Endothelial cell of umbilical vein (primary cell): ENCODE measurements around the gene GPR137. TPM values are rescaled to one million over a fixed set of nuclear protein-coding genes. Genes with fewer than 3 reads are reported as not detected.

Experiments used
- BruUV-seq: library from RNA; stranded (reverse); fragments of 400-500 nt; replicated peaks from 2 replicates; lab custom pipeline; 2021; lab: Mats Ljungman, UMichigan
- CTCF ChIA-PET: fragments of 300-600, 350-600 bp; sonication (Branson Sonifier 250); formaldehyde crosslinking; loops from one replicate; lab custom pipeline; 2021; ENCODE audit warnings: antibody characterized with exemption, inconsistent platforms; lab: Charles Lee
- POLR2A ChIA-PET: fragments of 300-600, 350-600 bp; sonication (Branson Sonifier 250); formaldehyde crosslinking; loops from one replicate; lab custom pipeline; 2021; ENCODE audit warnings: antibody characterized with exemption, inconsistent platforms; lab: Charles Lee
- DNase-seq: peaks from one replicate; pipeline ENCODE4 v3.0.0-alpha.2; 2011; ENCODE audit warnings: low read depth, low spot score
- FAIRE-seq: peaks from 2 replicates; lab custom pipeline; 2011; peaks lifted over from hg19 to GRCh38; lab: Jason Lieb, UNC
- H2AFZ ChIP-seq: 2 replicates; pipeline ENCODE4 v1.6.0; 2012; ENCODE audit warnings: low read depth, low read length, control low read depth, inconsistent platforms
- H3K27ac ChIP-seq: 2 replicates; pipeline ENCODE4 v1.5.1; 2011; ENCODE audit warnings: low read depth, mild to moderate bottlenecking, control low read depth, low read length, moderate library complexity; ENCODE audit not compliant: insufficient read depth
- H3K27me3 ChIP-seq, 2 experiments: 2 replicates each; pipeline versions ENCODE4 v1.6.0 to v1.6.1; 2011; ENCODE audit warnings: low read length in 2 of 2, mixed read lengths in 1 of 2; ENCODE audit not compliant: control insufficient read depth in 2 of 2, insufficient read depth in 2 of 2
- H3K36me3 ChIP-seq, 2 experiments: 2 replicates in 1 of 2; 3 replicates in 1 of 2; pipeline ENCODE4 v1.5.1; 2011; ENCODE audit warnings: low read length in 2 of 2, mild to moderate bottlenecking in 1 of 2, moderate library complexity in 1 of 2; ENCODE audit not compliant: control insufficient read depth in 2 of 2, insufficient read depth in 2 of 2; ENCODE audit errors: extremely low read depth in 1 of 2
- H3K4me1 ChIP-seq: 3 replicates; pipeline ENCODE4 v1.5.1; 2011; ENCODE audit warnings: mild to moderate bottlenecking, low read length; ENCODE audit not compliant: control insufficient read depth, insufficient read depth; ENCODE audit errors: extremely low read depth
- H3K4me2 ChIP-seq: 2 replicates; pipeline ENCODE4 v1.6.1; 2011; ENCODE audit warnings: low read length, control low read depth, mixed read lengths; ENCODE audit not compliant: insufficient read depth
- H3K4me3 ChIP-seq, 3 experiments: fragments of 200-600 bp in 1 of 3; sonication (generic), shearing (Covaris generic) in 1 of 3; replicated peaks in 1 of 3; 2 replicates each; pipeline ENCODE4 v1.5.1; 2011 to 2016; ENCODE audit warnings: control low read depth in 3 of 3, low read length in 3 of 3, mild to moderate bottlenecking in 2 of 3, inconsistent platforms in 1 of 3, low read depth in 1 of 3, moderate library complexity in 1 of 3; ENCODE audit not compliant: insufficient read depth in 1 of 3
- H3K79me2 ChIP-seq: 2 replicates; pipeline ENCODE4 v1.6.0; 2012; ENCODE audit warnings: low read length, inconsistent platforms; ENCODE audit not compliant: control insufficient read depth, insufficient read depth
- H3K9ac ChIP-seq: replicated peaks from 2 replicates; pipeline ENCODE3; 2011; ENCODE audit warnings: low read length, control low read depth; ENCODE audit not compliant: insufficient read depth; ENCODE audit errors: extremely low read depth
- H3K9me1 ChIP-seq: replicated peaks from 3 replicates; pipeline ENCODE4 v1.6.0; 2011; ENCODE audit warnings: mild to moderate bottlenecking, low read length; ENCODE audit not compliant: control insufficient read depth, insufficient read depth; ENCODE audit errors: extremely low read depth
- H3K9me3 ChIP-seq: replicated peaks from 2 replicates; pipeline ENCODE4 v1.5.1; 2012; ENCODE audit warnings: low read length, inconsistent platforms; ENCODE audit not compliant: control insufficient read depth, insufficient read depth
- H4K20me1 ChIP-seq: replicated peaks from 2 replicates; pipeline ENCODE3; 2011; ENCODE audit warnings: mild to moderate bottlenecking, low read length; ENCODE audit not compliant: control insufficient read depth, insufficient read depth; ENCODE audit errors: extremely low read depth
- EZH2 ChIP-seq: IDR thresholded peaks from 2 replicates; pipeline ENCODE4 v1.6.1; 2012; ENCODE audit warnings: borderline replicate concordance, low read depth, mild to moderate bottlenecking, moderate library complexity, low read length, inconsistent platforms; ENCODE audit not compliant: severe bottlenecking
- FOS ChIP-seq: IDR thresholded peaks from 2 replicates; pipeline ENCODE4 v1.6.1; 2011; ENCODE audit warnings: mild to moderate bottlenecking, low read length, moderate library complexity, borderline replicate concordance; ENCODE audit not compliant: insufficient read depth
- GATA2 ChIP-seq: IDR thresholded peaks from 2 replicates; pipeline ENCODE4 v1.7.0; 2011; ENCODE audit warnings: low read depth, mild to moderate bottlenecking, moderate library complexity, mixed read lengths, low read length; ENCODE audit not compliant: insufficient read length, insufficient read depth
- JUN ChIP-seq: IDR thresholded peaks from 2 replicates; pipeline ENCODE4 v1.6.1; 2011; ENCODE audit warnings: borderline replicate concordance, low read depth; ENCODE audit not compliant: insufficient read length, insufficient read depth
- MYC ChIP-seq: IDR thresholded peaks from one replicate; pipeline ENCODE4 v1.6.1; 2011; ENCODE audit warnings: mild to moderate bottlenecking, low read depth, low read length
- POLR2A ChIP-seq: IDR thresholded peaks from 2 replicates; pipeline ENCODE4 v1.6.1; 2012; ENCODE audit warnings: low read depth, mild to moderate bottlenecking, control low read depth, low read length
- POLR2AphosphoS5 ChIP-seq: IDR thresholded peaks from 2 replicates; pipeline ENCODE4 v1.6.1; 2012; ENCODE audit warnings: low read depth, mild to moderate bottlenecking, control low read depth, low read length, moderate library complexity; ENCODE audit not compliant: insufficient read depth
- dilution Hi-C: fragments of 300-500 bp; cut with MboI; formaldehyde crosslinking; loops from one replicate; pipeline ENCODE4 v1.15.0; 2019; ENCODE audit warnings: low sequenced_read_pairs; ENCODE audit not compliant: extremely low pct_ligation_motif_present
- intact Hi-C: fragments of 100-400 bp; cut with micrococcal nuclease; formaldehyde crosslinking; loops from one replicate; pipeline ENCODE4 v1.10.0; 2022
- polyA plus RNA-seq, 4 experiments: library from polyadenylated mRNA; depleted of rRNA in 3 of 4; stranded (reverse) in 3 of 4; unstranded in 1 of 4; fragments of >200 nt; gene quantifications; 2 replicates each; pipeline versions ENCODE4 v1.2.1 to v1.2.3, GENCODE V29; 2011 to 2012; ENCODE audit warnings: missing spikeins in 1 of 4
- total RNA-seq: library from RNA; stranded (reverse); gene quantifications from 2 replicates; pipeline ENCODE4 v1.2.3, GENCODE V29; 2021
- TF ChIP-seq, protein P1 (sequence below): IDR thresholded peaks from 2 replicates; pipeline ENCODE4 v1.6.1; 2011; ENCODE audit not compliant: insufficient read depth, insufficient read length
- TF ChIP-seq, protein P2 (sequence below), 2 donors: IDR thresholded peaks; 1 replicate in 1 of 2; 2 replicates in 1 of 2; pipeline ENCODE4 v1.5.1; 2011; ENCODE audit warnings: low read length in 2 of 2, mild to moderate bottlenecking in 2 of 2, moderate library complexity in 2 of 2, control low read depth in 1 of 2, inconsistent platforms in 1 of 2, low read depth in 1 of 2; ENCODE audit not compliant: insufficient read depth in 1 of 2; ENCODE audit errors: extremely low read depth in 1 of 2

The GPR137 gene
- total and polyA plus RNA-seq, 2 donors (not counting 3 experiments of a cell fraction or from before 2014, with no cell fraction given): 40.9 to 42.5 TPM

DNA sequence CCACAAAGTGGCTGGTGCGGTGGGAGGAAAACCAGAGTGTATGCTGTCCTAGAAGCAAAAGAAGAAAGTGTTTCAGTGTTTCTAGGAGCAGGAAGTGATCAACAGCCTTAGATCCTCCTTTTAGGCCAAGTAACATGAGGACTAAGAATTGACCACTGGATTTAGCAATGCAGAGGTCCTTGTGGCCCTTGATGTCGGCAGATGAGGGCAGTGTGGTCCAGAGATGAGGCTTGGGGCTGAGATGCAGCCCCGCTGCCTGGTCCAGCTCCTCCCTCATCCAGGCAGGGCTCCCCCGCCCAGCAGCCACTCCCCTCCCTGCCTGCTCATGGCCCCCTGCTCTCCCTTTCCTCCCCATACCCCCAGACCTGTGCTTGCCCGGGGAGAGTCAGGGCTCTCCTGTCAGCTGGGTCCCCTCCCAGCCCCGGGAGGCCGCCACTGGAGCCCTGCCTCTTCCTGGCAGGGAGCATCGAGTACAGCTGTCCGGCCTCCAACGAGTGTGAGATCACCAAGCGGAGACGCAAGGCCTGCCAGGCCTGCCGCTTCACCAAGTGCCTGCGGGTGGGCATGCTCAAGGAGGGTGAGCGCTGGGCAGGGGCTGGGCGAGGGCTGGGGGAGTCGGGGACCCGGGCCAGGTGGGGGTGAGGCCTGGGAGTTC lies 28.0 kb downstream of the GPR137 start:
- Histone ChIP-seq H3K4me1 (peaks cover 4% of the 10 kb centered on the region), H3K27me3 (no peaks in the 10 kb centered on the region), H3K4me3 (no peak overlapping the region), H3K27ac (no peak overlapping the region), H3K9ac (no peak overlapping the region), H3K4me2 (no peak overlapping the region), H3K79me2 (peaks cover 2% of the 10 kb centered on the region), H3K9me3 (no peaks in the 10 kb centered on the region), H2AFZ (no peak overlapping the region), H3K9me1 (no peaks in the 10 kb centered on the region), H4K20me1 (no peaks in the 10 kb centered on the region), H3K36me3 (peaks cover 2 to 7% of the 10 kb centered on the region in 2 experiments)
- no TSS peak for BruUV-seq
- CTCF ChIA-PET: interaction anchor here (1.2 to 1.6 kb wide), 2 partner anchors 18 to 41 kb away, joined by 3 to 10 read pairs; no protein-coding TSS in a partner anchor
- FAIRE-seq: no peak
- POLR2A ChIA-PET: no interaction called here
- DNase-seq: no peak
- dilution Hi-C loops: no loop called here
- intact Hi-C loops: no loop called here
- TF ChIP-seq FOS (no peak), POLR2A (no peak), JUN (no peak), POLR2AphosphoS5 (no peak), MYC (no peak), GATA2 (no peak), EZH2 (no peak)
- TF ChIP-seq, protein P1, sequence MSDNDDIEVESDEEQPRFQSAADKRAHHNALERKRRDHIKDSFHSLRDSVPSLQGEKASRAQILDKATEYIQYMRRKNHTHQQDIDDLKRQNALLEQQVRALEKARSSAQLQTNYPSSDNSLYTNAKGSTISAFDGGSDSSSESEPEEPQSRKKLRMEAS: no peak
- TF ChIP-seq, protein P2, sequence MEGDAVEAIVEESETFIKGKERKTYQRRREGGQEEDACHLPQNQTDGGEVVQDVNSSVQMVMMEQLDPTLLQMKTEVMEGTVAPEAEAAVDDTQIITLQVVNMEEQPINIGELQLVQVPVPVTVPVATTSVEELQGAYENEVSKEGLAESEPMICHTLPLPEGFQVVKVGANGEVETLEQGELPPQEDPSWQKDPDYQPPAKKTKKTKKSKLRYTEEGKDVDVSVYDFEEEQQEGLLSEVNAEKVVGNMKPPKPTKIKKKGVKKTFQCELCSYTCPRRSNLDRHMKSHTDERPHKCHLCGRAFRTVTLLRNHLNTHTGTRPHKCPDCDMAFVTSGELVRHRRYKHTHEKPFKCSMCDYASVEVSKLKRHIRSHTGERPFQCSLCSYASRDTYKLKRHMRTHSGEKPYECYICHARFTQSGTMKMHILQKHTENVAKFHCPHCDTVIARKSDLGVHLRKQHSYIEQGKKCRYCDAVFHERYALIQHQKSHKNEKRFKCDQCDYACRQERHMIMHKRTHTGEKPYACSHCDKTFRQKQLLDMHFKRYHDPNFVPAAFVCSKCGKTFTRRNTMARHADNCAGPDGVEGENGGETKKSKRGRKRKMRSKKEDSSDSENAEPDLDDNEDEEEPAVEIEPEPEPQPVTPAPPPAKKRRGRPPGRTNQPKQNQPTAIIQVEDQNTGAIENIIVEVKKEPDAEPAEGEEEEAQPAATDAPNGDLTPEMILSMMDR (IDR thresholded peaks at IDR 0.05; ENCODE audit: extremely low read depth in 1 of 2, insufficient read depth in 1 of 2, low read depth in 1 of 2, low read length in 2 of 2): no peak
